Suppressor macrophage (primary cell): ENCODE data around the gene VPS4A.

Experiments used
- DNase-seq, 4 experiments: peaks; one replicate each; pipeline ENCODE4 v3.0.0-alpha.2; 2020 to 2022

Gene VPS4A

GRCh38 chr16:69307091-69307490 lies 4.1 kb upstream of the VPS4A start:
- DNase-seq: no peak

- no peak for DNase-seq
Measured at GRCh38 chr16:69307856-69308255, 3.3 kb upstream of the VPS4A start.

GRCh38 chr16:69309316-69309715 lies 1.8 kb upstream of the VPS4A start:
- no peak for DNase-seq

- peak; percentile 44 to 70 (median 52) for DNase-seq
Measured at GRCh38 chr16:69311533-69312387, 610 bp downstream of the VPS4A start.

DNA sequence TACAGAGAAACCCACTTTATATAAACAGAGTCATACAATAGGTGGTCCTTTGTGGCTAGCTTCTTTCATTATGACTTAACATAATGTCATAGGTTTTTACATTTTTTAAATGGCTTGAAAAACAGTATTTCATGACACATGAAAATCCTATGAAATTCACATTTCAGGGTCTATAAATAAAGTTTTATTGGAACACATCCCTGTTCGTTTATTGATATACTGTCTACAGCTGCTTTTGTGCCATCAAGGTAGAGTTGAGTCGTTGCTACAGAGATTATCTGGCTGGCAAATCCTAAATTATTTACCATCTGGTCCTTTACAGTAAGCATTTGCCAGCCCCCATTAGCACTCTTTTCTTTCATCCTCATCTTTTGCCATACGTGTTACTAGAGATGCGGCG lies 2.3 kb downstream of the VPS4A start:
- DNase-seq: no peak

GRCh38 chr16:69314534-69314933 lies 3.4 kb downstream of the VPS4A start:
- DNase-seq: no peak

DNA sequence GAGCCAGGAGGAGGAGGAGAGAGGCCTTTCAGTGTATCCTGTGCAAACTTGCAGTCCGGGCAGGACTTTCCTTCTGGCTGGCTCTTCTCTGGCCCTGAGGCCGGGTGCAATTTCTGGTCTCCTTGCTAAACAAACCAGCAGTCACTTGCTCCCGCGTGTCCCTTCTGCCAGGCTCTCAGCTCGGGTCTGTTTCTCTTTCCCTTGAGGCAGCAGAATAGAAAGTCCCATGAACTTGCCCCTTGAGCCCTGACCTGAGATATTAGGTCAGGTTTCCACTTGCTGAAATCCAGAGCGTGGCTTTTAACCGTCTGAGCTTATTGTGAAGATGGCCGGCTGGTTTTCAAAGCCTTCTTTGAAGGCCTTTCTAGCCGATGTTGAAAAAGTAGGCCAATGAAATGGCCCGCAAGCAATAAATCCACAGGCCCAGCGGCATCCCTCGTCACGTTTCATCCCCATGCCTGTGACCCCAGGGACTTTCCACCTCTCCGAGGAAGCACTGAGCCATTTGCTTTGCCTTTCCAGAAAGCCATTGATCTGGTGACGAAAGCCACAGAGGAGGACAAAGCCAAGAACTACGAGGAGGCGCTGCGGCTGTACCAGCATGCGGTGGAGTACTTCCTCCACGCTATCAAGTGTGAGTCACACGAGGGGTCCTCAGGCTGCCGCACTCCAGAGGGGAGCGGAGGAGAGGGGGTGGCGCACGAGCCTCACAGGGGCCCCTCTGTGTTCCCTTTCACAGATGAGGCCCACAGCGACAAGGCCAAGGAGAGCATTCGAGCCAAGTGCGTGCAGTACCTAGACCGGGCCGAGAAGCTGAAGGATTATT lies 4.5 kb downstream of the VPS4A start:
- DNase-seq: no peak

DNA sequence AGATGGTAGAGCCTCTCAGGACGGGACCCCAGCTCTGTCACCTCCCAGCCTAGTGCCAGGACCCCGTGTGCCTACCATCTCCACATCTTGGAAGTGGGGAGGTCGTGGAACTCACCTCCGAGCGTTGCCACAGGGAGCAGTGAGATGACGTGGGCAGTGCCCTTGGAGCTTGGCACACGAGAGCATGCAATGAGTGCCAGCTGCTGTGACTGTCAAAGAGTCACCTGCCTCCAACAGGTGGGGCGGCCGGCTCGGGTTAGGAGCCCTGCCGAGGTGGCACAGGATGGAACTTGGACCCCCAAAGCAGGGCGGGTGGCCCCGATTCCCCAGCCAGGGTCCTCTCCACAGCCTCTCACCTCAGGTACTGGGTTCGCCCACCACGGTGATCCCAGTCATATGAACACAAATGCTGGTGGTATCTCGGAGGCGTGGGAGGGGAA lies 5.5 kb downstream of the VPS4A start:
- no peak for DNase-seq

DNA sequence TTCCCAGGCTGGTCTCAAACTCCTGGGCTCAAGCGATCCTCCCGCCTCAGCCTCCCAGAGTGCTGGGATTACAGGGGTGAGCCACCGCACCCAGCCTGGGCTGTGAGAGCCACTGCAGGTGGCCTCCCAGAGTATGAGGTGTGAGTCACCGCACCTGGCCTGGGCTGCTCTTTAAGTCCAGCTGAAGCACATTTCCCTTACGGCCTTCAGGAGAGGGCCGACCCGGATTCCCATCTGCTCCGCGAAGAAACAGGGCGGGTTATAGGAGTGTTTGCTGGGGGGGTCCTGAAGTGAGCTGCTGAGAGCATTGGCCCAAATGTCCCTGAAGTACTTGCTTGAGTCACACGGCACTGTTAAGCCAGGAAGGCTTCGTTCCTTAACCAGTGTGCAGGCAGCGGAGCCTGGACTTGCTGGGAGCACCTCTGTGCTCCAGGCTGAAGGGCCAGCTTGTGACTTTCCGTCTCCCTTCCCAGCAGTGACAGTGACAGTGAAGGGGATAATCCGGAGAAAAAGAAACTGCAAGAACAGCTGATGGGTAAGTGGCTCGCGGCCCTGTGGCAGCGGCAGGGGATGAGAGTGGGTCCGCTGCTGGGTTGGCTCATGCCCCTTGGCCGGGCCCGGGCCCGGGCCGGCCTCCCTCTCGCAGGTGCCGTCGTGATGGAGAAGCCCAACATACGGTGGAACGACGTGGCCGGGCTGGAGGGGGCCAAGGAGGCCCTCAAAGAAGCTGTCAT lies 7.2 kb downstream of the VPS4A start:
- no peak for DNase-seq

- no peak for DNase-seq
Measured at GRCh38 chr16:69318911-69319289, 7.8 kb downstream of the VPS4A start.

GRCh38 chr16:69319381-69319780 lies 8.2 kb downstream of the VPS4A start:
- DNase-seq: no peak

GRCh38 chr16:69319826-69320739 lies 8.9 kb downstream of the VPS4A start:
- no peak for DNase-seq

DNA sequence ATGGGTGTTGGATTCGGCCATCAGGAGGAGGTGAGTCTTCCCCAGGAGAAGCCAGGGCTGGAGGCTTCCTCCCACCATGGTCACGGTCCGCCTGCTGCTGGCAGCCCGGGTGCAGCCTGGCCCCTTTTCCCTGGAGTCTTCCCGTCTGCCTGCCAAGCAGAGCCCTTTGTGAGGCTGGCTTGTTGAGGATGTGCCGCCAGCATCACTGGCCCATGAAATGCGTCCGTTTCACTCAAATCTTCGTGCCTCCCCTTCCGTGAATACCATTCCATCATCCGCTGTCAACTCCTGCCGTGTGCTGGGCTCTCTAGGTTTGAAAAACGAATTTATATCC lies 9.6 kb downstream of the VPS4A start:
- DNase-seq: no peak

DNA sequence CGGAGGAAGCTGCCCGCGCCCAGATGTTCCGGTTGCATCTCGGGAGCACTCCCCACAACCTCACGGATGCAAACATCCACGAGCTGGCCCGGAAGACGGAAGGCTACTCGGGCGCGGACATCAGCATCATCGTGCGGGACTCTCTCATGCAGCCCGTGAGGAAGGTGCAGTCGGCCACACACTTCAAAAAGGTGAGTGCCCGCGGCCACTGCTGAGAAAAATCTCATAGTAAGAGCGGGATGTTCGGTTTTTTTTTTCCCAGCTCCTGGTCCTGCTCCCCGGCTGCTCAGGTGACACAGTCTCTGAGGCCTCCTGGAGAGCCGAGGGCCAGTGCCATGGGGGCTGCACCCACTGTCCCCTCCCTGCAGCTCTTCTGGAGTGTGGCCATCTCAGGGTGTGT lies 9.9 kb downstream of the VPS4A start:
- no peak for DNase-seq

DNA sequence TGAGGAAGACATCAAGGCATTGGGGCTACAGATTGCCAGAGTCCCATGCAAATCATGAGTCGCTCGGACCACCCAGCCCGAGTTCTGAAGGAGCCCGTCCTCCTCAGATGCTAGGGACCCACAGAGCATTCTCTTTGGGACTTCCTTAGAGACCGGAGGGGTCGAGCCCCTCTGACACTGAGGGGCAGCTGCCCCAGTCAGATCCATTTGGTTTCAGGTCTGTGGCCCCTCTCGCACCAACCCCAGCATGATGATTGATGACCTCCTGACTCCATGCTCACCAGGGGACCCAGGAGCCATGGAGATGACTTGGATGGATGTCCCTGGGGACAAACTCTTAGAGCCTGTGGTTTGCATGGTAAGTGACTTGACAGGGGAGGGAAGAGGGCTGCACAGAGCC lies 11.2 kb downstream of the VPS4A start:
- DNase-seq: no peak

- no peak for DNase-seq
Measured at GRCh38 chr16:69323415-69323814, 12.3 kb downstream of the VPS4A start.

DNA sequence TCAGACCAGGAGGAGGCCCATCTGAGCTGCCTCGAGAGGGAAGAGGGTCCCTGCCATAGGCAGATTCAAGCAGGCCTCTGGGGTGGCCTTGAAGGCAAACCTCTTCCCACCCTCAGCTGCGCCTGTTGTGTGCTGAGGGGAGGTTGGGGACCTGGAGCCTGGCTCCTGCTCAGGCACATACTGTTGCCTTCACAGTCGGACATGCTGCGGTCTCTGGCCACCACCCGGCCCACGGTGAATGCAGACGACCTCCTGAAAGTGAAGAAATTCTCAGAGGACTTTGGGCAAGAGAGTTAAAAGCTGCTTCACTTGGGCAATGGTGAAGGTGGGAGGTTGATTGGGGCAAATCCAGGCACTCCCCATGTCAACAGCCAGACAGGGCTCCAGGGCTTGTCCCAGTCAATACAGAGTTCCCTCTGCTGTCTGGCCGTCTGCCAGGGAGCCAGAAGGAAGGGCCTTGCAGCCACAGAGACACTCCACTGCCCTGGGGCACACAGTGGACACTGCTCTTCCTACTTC lies 12.9 kb downstream of the VPS4A start:
- DNase-seq: peak; percentile 78 to 90 (median 88)

DNA sequence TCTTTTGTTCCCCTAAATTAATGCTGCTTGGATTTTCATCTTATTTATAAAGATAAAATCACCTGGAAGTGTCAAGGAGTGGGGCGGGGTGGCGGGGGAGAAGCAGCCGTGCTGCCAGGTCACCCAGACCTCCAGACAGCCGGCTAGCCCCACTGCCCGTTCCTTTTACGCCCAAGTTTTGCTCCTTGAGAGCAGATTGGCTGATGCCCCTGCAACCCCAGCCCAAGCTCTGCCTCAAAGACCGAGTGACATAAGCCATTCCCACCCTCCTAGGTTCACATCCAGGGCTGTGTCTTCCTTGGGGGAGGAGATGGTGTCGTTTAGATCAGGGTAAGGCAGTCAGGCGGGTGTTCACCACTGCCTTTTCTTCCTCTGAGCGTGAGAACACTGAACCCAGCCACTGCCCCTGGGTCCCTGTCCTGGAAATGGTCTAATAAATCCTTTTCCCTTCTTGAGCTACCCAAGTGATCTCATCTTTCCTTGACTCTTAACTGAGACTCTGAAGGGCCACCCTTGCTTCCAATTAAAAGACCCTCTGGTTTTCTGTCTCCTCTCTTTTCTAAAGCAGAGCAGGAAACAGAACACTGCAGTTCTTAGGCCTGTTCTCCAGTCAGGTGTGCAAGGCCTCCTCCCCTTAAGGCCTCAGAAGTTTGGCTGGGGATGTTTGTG lies 13.6 kb downstream of the VPS4A start:
- DNase-seq: no peak

GRCh38 chr16:69325784-69326171 lies 14.6 kb downstream of the VPS4A start:
- no peak for DNase-seq

DNA sequence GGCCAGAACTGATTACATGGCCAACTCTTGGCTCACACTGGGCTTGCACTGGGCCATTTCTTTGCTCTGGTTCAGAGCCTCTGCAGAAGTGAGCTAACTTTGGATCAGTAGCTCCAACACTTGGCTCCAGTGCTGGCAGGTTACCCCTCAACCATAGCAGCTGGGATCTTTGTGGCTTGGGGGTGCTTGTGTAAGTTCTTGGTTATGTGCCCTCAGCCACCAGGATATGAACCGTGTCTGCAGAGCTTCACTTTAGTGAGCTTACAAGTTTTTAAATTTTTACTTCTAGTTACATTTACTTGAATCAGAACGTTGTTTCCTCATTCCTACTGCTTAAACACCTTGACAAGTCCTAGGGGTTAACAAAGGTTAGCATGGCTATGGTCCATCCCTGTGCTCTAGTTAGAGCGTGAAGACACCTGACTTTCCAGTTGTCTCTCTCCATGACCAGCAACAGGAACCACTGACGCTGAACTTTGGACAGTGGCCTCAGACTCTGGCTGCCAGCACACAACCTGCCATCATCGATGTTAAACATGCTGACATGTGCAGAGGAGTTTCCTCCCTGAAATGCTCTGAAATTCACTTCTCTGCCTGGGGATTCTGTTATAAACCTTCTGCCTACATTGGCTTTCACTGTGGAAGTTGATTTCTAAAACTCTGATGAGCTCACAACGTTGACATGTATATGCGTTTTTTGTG lies 15.2 kb downstream of the VPS4A start:
- no peak for DNase-seq
